IPS-18a (cell line): ENCODE results near the gene FAT1.

Source experiments
- H3K27ac ChIP-seq: one replicate; pipeline ENCODE4 v1.5.1; 2013; ENCODE audit warnings: low read length
- H3K27me3 ChIP-seq: one replicate; pipeline ENCODE4 v1.6.1; 2013; ENCODE audit warnings: mild to moderate bottlenecking, low read length; ENCODE audit not compliant: control insufficient read depth, insufficient read depth
- H3K36me3 ChIP-seq: one replicate; pipeline ENCODE4 v1.6.1; 2013; ENCODE audit warnings: low read depth, low read length; ENCODE audit not compliant: control insufficient read depth
- H3K4me1 ChIP-seq: one replicate; pipeline ENCODE4 v1.6.1; 2013; ENCODE audit warnings: low read depth, low read length; ENCODE audit not compliant: control insufficient read depth
- H3K4me3 ChIP-seq: one replicate; pipeline ENCODE4 v1.5.1; 2013; ENCODE audit warnings: low read length
- H3K9ac ChIP-seq: one replicate; pipeline ENCODE4 v1.6.1; 2013; ENCODE audit warnings: mild to moderate bottlenecking, low read length, moderate library complexity
- H3K9me3 ChIP-seq: one replicate; pipeline ENCODE4 v1.6.1; 2013; ENCODE audit warnings: low read depth, low read length; ENCODE audit not compliant: control insufficient read depth

The FAT1 gene

DNA sequence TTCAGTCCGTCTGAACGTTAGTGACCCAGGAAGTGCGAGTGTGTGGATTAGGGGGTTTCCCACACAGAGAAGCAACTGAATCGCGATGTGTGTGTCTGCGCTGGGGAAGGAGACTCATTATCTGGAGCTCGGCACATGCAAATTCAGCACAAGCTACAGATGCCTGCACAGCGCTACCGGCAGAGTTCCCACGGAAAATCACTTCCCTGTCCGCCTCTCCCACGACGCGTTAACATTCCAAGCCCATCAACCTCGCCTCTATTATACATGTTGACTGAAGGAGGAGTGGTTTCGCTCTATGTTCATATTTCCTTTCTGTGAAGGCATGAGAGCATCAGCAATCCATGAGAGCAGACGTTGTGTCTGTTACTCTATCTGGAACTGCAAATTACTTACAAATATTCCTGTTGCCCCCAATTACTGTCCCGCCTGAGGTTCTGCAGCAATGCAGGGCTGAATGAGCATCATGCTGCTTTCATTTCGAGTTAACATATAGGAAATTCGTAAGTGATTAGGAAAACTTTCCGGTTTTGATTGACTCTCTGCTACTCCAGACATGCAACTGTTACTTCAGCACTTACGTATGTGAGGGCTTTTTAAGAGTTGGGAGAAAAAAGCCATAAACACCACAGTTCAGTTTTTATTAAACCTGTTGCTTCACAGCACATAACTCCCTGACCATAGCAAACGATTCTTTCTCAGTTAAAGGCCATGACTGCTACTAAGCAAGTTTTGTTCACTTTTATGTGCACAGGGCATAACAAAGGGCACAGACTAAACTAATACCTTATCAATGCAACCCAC, 153.3 kb downstream of the FAT1 start:
- Histone ChIP-seq H3K9me3 (no peaks in the 10 kb centered on the region), H3K9ac (no peak overlapping the region), H3K36me3 (no peaks in the 10 kb centered on the region), H3K27me3 (no peaks in the 10 kb centered on the region), H3K4me3 (no peak overlapping the region), H3K27ac (no peak overlapping the region), H3K4me1 (no peaks in the 10 kb centered on the region)

- Histone ChIP-seq H3K36me3 (no peaks in the 10 kb centered on the region), H3K9ac (no peak overlapping the region), H3K27me3 (no peaks in the 10 kb centered on the region), H3K4me1 (no peaks in the 10 kb centered on the region), H3K27ac (no peak overlapping the region), H3K4me3 (no peak overlapping the region), H3K9me3 (no peaks in the 10 kb centered on the region)
Observed at GRCh38 chr4:186569533-186570192, 154.0 kb downstream of the FAT1 start.

GRCh38 chr4:186566068-186566467, 157.6 kb downstream of the FAT1 start:
- Histone ChIP-seq H3K9me3 (no peaks in the 10 kb centered on the region), H3K9ac (no peak overlapping the region), H3K4me3 (no peak overlapping the region), H3K27ac (no peak overlapping the region), H3K4me1 (no peaks in the 10 kb centered on the region), H3K27me3 (no peaks in the 10 kb centered on the region), H3K36me3 (no peaks in the 10 kb centered on the region)

DNA sequence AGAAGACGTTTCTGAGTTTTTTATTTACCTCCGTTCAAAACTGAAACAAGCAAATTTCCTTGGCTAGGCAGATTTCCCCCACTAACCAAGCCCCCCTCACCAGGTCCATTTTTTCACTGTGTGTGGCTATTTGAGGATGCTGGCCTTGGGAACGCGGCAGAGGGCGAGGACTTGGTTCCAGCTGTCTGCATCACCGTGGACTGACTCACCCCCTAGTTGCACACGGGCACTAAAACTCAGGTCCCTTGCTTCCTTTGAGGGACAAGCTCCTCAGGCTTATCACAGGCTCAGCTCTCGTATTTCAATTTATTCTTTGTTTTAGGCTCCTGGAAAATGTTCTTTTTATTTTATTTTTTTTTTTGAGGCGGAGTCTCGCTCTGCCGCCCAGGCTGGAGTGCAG, 159.9 kb downstream of the FAT1 start:
- Histone ChIP-seq H3K27ac (no peak overlapping the region), H3K36me3 (no peaks in the 10 kb centered on the region), H3K4me1 (no peaks in the 10 kb centered on the region), H3K4me3 (no peak overlapping the region), H3K9ac (no peak overlapping the region), H3K9me3 (no peaks in the 10 kb centered on the region), H3K27me3 (no peaks in the 10 kb centered on the region)

GRCh38 chr4:186561748-186562147, 161.9 kb downstream of the FAT1 start:
- no peaks in the 10 kb centered on the region for H3K27me3 ChIP-seq
- H3K4me3 ChIP-seq = no peak overlapping the region
- no peak overlapping the region for H3K9ac ChIP-seq
- H3K9me3 ChIP-seq = no peaks in the 10 kb centered on the region
- no peak overlapping the region for H3K27ac ChIP-seq
- H3K36me3 ChIP-seq = no peaks in the 10 kb centered on the region
- no peaks in the 10 kb centered on the region for H3K4me1 ChIP-seq

- Histone ChIP-seq H3K27me3 (peaks cover 5% of the 10 kb centered on the region), H3K36me3 (no peaks in the 10 kb centered on the region), H3K4me1 (no peaks in the 10 kb centered on the region), H3K9ac (no peak overlapping the region), H3K4me3 (no peak overlapping the region), H3K27ac (no peak overlapping the region), H3K9me3 (no peaks in the 10 kb centered on the region)
Observed at GRCh38 chr4:186560647-186561046, 163.0 kb downstream of the FAT1 start.

DNA sequence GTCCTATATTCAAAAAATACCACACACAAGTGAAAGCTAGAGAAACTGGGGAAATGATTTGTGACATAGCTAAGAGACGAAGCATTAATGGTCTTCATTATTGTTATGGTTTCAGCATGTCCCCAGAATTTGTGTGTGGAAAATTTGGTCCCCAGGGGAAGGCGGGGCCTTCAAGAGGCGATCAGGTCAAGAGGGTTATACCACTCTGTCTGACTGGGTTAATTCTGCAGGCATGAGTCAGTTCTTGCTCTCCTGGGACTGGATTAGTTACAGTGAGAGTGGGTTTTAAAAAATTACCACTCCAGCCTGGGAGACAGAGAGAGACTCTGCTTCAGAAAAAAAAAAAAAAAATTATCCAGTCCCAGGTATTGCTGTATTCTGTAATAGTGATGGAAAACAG, 166.2 kb downstream of the FAT1 start:
- Histone ChIP-seq H3K9me3 (no peaks in the 10 kb centered on the region), H3K27ac (no peak overlapping the region), H3K36me3 (no peaks in the 10 kb centered on the region), H3K4me3 (no peak overlapping the region), H3K27me3 (peaks cover 19% of the 10 kb centered on the region), H3K9ac (no peak overlapping the region), H3K4me1 (peaks cover 9% of the 10 kb centered on the region)

- H3K9ac ChIP-seq = no peak overlapping the region
- H3K27me3 ChIP-seq = peaks cover 19% of the 10 kb centered on the region
- no peaks in the 10 kb centered on the region for H3K9me3 ChIP-seq
- H3K4me3 ChIP-seq = no peak overlapping the region
- H3K27ac ChIP-seq = no peak overlapping the region
- peaks cover 9% of the 10 kb centered on the region for H3K4me1 ChIP-seq
- H3K36me3 ChIP-seq = no peaks in the 10 kb centered on the region
Observed at GRCh38 chr4:186557061-186557460, 166.6 kb downstream of the FAT1 start.

DNA sequence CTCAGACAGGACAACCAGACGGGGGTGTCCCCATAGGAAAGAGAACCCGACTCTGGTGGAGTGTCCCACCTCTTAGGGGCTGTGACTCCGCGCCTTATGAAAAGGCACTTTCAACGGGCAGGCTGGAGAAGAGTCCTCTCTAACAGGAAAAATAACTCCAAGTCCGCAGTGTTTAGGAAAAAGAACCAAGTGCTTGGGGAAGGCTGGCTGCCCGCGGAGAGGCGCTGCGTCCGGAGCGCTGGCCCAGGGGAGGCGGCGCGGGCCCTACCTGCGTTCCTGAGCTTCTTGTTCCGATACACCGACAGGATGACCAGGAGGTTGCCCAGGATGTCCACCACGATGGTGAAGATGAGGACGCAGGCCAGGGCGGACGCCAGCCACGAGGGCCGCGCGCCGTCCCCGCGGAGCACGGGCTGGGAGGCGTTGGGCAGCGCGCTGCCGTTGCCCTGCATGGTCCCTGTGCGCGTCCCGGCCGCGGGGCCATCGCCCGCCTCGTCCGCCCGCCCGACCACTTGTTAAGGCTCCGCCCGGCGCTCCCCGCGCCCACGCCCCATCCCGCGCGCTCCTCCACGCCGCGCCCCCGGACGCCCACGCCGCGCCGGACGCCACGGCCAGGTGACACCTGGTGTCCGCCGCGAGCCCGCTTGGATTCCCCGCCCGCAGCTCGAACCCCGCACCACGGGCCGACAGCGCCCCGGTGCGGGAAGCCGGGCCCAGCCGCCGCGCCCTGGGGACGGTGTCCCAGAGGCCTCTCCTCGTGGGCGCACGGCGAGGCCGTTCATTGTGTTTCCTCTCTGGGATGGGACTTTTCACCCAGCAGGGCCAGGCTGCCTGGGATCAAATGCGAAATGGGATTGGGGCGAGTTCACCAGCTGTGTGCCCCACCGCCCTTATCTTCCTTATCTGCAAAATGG, 168.5 kb downstream of the FAT1 start, which contains the start of gene MTNR1A:
Gene MTNR1A, minus strand, starts transcription at position 654 of the 914 bp plus-strand sequence. Its CDS starts 202 bp downstream, at position 452.
- no peaks in the 10 kb centered on the region for H3K9me3 ChIP-seq
- no peak within 1 kb of the TSS for H3K27ac ChIP-seq
- peak within 1 kb of the TSS; percentile 74 for H3K4me3 ChIP-seq
- no peaks in the 10 kb centered on the region for H3K36me3 ChIP-seq
- peak within 1 kb of the TSS; percentile 4 for H3K9ac ChIP-seq
- peaks cover 9% of the 10 kb centered on the region for H3K4me1 ChIP-seq
- peaks cover 19% of the 10 kb centered on the region for H3K27me3 ChIP-seq

DNA sequence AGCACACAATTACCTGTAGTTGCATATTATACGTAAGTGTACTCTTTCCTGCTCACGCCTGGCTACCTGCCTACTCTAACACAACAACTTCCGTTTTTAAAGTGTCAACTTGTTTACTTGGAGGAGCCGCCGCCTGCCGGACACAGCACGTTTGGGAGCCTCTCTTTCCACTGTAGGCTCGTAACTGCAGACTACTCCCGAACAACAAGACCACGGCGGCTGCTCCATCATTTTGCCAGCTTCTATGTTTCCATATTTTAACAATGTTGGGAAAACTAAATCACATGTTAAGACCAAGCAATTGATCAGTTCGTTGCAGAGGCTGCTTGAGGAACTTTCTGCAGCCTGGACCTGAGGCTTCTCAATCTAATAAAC, 169.1 kb downstream of the FAT1 start:
- Histone ChIP-seq H3K27ac (no peak overlapping the region), H3K27me3 (peaks cover 19% of the 10 kb centered on the region), H3K9ac (peak overlapping the region; percentile 4), H3K36me3 (no peaks in the 10 kb centered on the region), H3K4me1 (peaks cover 9% of the 10 kb centered on the region), H3K4me3 (peak overlapping the region; percentile 74), H3K9me3 (no peaks in the 10 kb centered on the region)

GRCh38 chr4:186553717-186554116, 169.9 kb downstream of the FAT1 start:
- no peaks in the 10 kb centered on the region for H3K9me3 ChIP-seq
- no peak overlapping the region for H3K9ac ChIP-seq
- peaks cover 9% of the 10 kb centered on the region for H3K4me1 ChIP-seq
- no peak overlapping the region for H3K27ac ChIP-seq
- H3K27me3 ChIP-seq = peaks cover 19% of the 10 kb centered on the region
- no peaks in the 10 kb centered on the region for H3K36me3 ChIP-seq
- H3K4me3 ChIP-seq = no peak overlapping the region
